HCT116 (cell line): ENCODE measurements around the gene XAF1. TPM values are rescaled to one million over a fixed set of nuclear protein-coding genes. Genes with fewer than 3 reads are reported as not detected.

ENCODE experiments used
- ATAC-seq: fragments of 200-7000 bp; cut with Tn5 transposase; 2 replicates; pipeline ENCODE4 v1.9.1; 2020; ENCODE audit warnings: mild to moderate bottlenecking, moderate library complexity
- BruUV-seq: library from RNA; stranded (reverse); fragments of 400-500 nt; replicated peaks from 2 replicates; lab custom pipeline; 2021; lab: Mats Ljungman, UMichigan
- CTCF ChIA-PET: fragments of 300-600 bp; sonication (Branson Sonifier 250); formaldehyde crosslinking; loops from one replicate; lab custom pipeline; 2021; ENCODE audit warnings: antibody characterized with exemption; lab: Charles Lee
- POLR2A ChIA-PET: fragments of 300-600, 350-600 bp; sonication (Branson Sonifier 250); formaldehyde crosslinking; loops from one replicate; lab custom pipeline; 2021; ENCODE audit warnings: antibody characterized with exemption; lab: Charles Lee
- RAD21 ChIA-PET, 2 experiments: fragments of 300-600 bp; sonication (Branson Sonifier 250); formaldehyde crosslinking; loops; one replicate each; lab custom pipeline; 2023; ENCODE audit warnings: low total read pairs in 2 of 2; ENCODE audit not compliant: uncharacterized antibody in 2 of 2, unreplicated experiment in 2 of 2, low non-redundant PET in 1 of 2; lab: Charles Lee
- DNase-seq: peaks from one replicate; pipeline ENCODE4 v3.0.0-alpha.2; 2010; ENCODE audit warnings: low read depth, low spot score
- H2AFZ ChIP-seq: fragments of 200-600 bp; shearing (Covaris generic), sonication (generic); 2 replicates; pipeline ENCODE4 v1.6.1; 2017; ENCODE audit warnings: low read depth, mixed run types, mixed read lengths, antibody characterized with exemption, low read length; ENCODE audit not compliant: poor library complexity, severe bottlenecking
- H3K27ac ChIP-seq: 2 replicates; pipeline ENCODE4 v1.5.1; 2012; ENCODE audit warnings: low read depth, low read length
- H3K27me3 ChIP-seq: fragments of 200-600 bp; sonication (generic); 2 replicates; pipeline ENCODE4 v1.6.1; 2016; ENCODE audit warnings: mixed run types, low read length, mixed read lengths; ENCODE audit not compliant: insufficient read depth
- H3K36me3 ChIP-seq, 2 experiments: fragments of 200-500 bp in 1 of 2; fragments of 200-600 bp in 1 of 2; sonication (Bioruptor generic) in 1 of 2; sonication (generic) in 1 of 2; 2 replicates each; pipeline versions ENCODE4 v1.5.1 to v1.6.1; 2014 to 2016; ENCODE audit warnings: low read length in 2 of 2, inconsistent platforms in 1 of 2, mixed read lengths in 1 of 2, mixed run types in 1 of 2; ENCODE audit not compliant: insufficient read depth in 2 of 2, control insufficient read depth in 1 of 2
- H3K4me1 ChIP-seq, 2 experiments: fragments of 200-600 bp in 1 of 2; sonication (generic) in 1 of 2; 2 replicates each; pipeline versions ENCODE4 v1.5.1 to v1.6.1; 2012 to 2017; ENCODE audit warnings: low read length in 2 of 2, inconsistent platforms in 1 of 2, mild to moderate bottlenecking in 1 of 2, mixed read lengths in 1 of 2, mixed run types in 1 of 2, moderate library complexity in 1 of 2; ENCODE audit not compliant: insufficient read depth in 2 of 2, control insufficient read depth in 1 of 2
- H3K4me2 ChIP-seq: fragments of 200-600 bp; sonication (generic); 2 replicates; pipeline ENCODE4 v1.6.1; 2017; ENCODE audit warnings: mixed run types, low read length, mixed read lengths
- H3K4me3 ChIP-seq, 2 experiments: fragments of 200-600 bp in 1 of 2; sonication (generic) in 1 of 2; replicated peaks in 1 of 2; 2 replicates each; pipeline ENCODE4 v1.5.1; 2011 to 2016; ENCODE audit warnings: low read length in 2 of 2, control low read depth in 1 of 2, low read depth in 1 of 2, mild to moderate bottlenecking in 1 of 2, mixed read lengths in 1 of 2, mixed run types in 1 of 2
- H3K79me2 ChIP-seq: fragments of 200-600 bp; sonication (generic); 2 replicates; pipeline ENCODE4 v1.6.1; 2017; ENCODE audit warnings: mild to moderate bottlenecking, mixed run types, low read length, moderate library complexity, mixed read lengths; ENCODE audit not compliant: insufficient read depth
- H3K9ac ChIP-seq: fragments of 200-600 bp; sonication (generic); 2 replicates; pipeline ENCODE4 v1.6.1; 2016; ENCODE audit warnings: low read length, mixed read lengths
- H3K9me2 ChIP-seq: fragments of 200-600 bp; sonication (generic), shearing (Covaris generic); 2 replicates; pipeline ENCODE4 v1.6.1; 2017; ENCODE audit warnings: mixed run types, mild to moderate bottlenecking, moderate library complexity; ENCODE audit not compliant: insufficient read depth
- H3K9me3 ChIP-seq, 2 experiments: fragments of 200-500 bp in 1 of 2; fragments of 200-600 bp in 1 of 2; sonication (Bioruptor generic) in 1 of 2; sonication (generic) in 1 of 2; 2 replicates each; pipeline ENCODE4 v1.6.1; 2014 to 2017; ENCODE audit warnings: low read length in 2 of 2, mixed read lengths in 2 of 2, inconsistent platforms in 1 of 2, low read depth in 1 of 2, mild to moderate bottlenecking in 1 of 2, mixed run types in 1 of 2, moderate library complexity in 1 of 2; ENCODE audit not compliant: control insufficient read depth in 1 of 2, insufficient read depth in 1 of 2
- H4K20me1 ChIP-seq: fragments of 200-600 bp; sonication (generic), shearing (Covaris generic); 2 replicates; pipeline ENCODE4 v1.6.1; 2017; ENCODE audit warnings: mixed run types, mild to moderate bottlenecking, moderate library complexity; ENCODE audit not compliant: insufficient read depth
- CBX3 ChIP-seq: IDR thresholded peaks from 2 replicates; pipeline ENCODE4 v1.6.1; 2012; ENCODE audit warnings: low read depth
- CEBPB ChIP-seq: IDR thresholded peaks from 2 replicates; pipeline ENCODE4 v1.6.1; 2012; ENCODE audit warnings: low read depth
- EGR1 ChIP-seq: IDR thresholded peaks from 2 replicates; pipeline ENCODE4 v1.6.1; 2012; ENCODE audit warnings: low read depth
- FOSL1 ChIP-seq: IDR thresholded peaks from 2 replicates; pipeline ENCODE4 v1.6.1; 2012; ENCODE audit warnings: low read depth
- RAD21 ChIP-seq: IDR thresholded peaks from 2 replicates; pipeline ENCODE4 v1.6.1; 2012; ENCODE audit warnings: low read depth, mild to moderate bottlenecking
- SP1 ChIP-seq: IDR thresholded peaks from 2 replicates; pipeline ENCODE4 v1.6.1; 2012; ENCODE audit warnings: low read depth
- TCF7L2 ChIP-seq: IDR thresholded peaks from 2 replicates; pipeline ENCODE4 v1.7.0; 2011; ENCODE audit warnings: borderline replicate concordance, inconsistent platforms; ENCODE audit not compliant: insufficient read depth, insufficient read length; ENCODE audit errors: extremely low read depth
- intact Hi-C: fragments of 100-400 bp; cut with micrococcal nuclease; formaldehyde crosslinking; loops from 2 replicates; pipeline ENCODE4 v1.10.0; 2022
- total RNA-seq: library from RNA; stranded (reverse); gene quantifications from one replicate; pipeline ENCODE4 v1.2.1, GENCODE V29; 2021; ENCODE audit not compliant: unreplicated experiment
- TF ChIP-seq, protein P1 (sequence below): IDR thresholded peaks from 2 replicates; pipeline ENCODE4 v1.6.1; 2012; ENCODE audit warnings: low read depth

The XAF1 gene
- total RNA-seq, 1 experiment from 2014 or later: 0.25 TPM

DNA sequence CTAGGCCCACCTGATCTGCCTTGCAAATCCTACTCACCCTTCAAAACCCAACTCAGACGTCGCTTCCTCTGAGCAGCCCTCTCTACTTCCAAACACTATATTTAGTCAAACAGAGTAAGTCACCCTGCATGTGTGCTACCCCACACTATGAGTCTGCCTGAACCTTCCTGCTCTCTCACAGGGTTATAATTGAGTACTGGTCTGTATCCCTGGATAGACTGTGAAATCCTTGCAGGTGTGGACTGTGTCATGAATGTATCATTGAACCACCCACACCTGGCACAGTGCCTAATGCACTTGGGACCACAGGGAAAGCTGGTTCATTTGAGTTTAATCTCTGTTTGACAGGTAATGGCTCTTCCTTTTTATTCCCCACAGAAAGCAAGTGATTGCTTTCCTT lies 23.6 kb downstream of the XAF1 start:
- ChIA-PET POLR2A (interaction anchor here (0.5 kb wide), 1 partner anchor 1529 kb away, joined by 3 read pairs; no protein-coding TSS in a partner anchor), CTCF (no interaction called here), RAD21 (no interaction called here)
- ATAC-seq: no peak
- Histone ChIP-seq H3K36me3 (no peaks in the 10 kb centered on the region), H3K4me2 (no peak overlapping the region), H3K27ac (no peak overlapping the region), H3K27me3 (peaks cover 24% of the 10 kb centered on the region; the same call in 1 of the 2 replicates), H3K9me3 (no peaks in the 10 kb centered on the region; a peak in 1 of 4 replicates), H3K9ac (no peak overlapping the region), H3K79me2 (no peaks in the 10 kb centered on the region), H3K4me3 (no peak overlapping the region), H3K9me2 (no peaks in the 10 kb centered on the region), H2AFZ (no peak overlapping the region), H4K20me1 (no peaks in the 10 kb centered on the region), H3K4me1 (no peaks in the 10 kb centered on the region)
- BruUV-seq: no TSS peak
- no peak for DNase-seq
- intact Hi-C loops: no loop called here
- TF ChIP-seq CBX3 (no peak), TCF7L2 (no peak), FOSL1 (no peak), SP1 (no peak), CEBPB (no peak), EGR1 (no peak), RAD21 (no peak)
- TF ChIP-seq, protein P1, sequence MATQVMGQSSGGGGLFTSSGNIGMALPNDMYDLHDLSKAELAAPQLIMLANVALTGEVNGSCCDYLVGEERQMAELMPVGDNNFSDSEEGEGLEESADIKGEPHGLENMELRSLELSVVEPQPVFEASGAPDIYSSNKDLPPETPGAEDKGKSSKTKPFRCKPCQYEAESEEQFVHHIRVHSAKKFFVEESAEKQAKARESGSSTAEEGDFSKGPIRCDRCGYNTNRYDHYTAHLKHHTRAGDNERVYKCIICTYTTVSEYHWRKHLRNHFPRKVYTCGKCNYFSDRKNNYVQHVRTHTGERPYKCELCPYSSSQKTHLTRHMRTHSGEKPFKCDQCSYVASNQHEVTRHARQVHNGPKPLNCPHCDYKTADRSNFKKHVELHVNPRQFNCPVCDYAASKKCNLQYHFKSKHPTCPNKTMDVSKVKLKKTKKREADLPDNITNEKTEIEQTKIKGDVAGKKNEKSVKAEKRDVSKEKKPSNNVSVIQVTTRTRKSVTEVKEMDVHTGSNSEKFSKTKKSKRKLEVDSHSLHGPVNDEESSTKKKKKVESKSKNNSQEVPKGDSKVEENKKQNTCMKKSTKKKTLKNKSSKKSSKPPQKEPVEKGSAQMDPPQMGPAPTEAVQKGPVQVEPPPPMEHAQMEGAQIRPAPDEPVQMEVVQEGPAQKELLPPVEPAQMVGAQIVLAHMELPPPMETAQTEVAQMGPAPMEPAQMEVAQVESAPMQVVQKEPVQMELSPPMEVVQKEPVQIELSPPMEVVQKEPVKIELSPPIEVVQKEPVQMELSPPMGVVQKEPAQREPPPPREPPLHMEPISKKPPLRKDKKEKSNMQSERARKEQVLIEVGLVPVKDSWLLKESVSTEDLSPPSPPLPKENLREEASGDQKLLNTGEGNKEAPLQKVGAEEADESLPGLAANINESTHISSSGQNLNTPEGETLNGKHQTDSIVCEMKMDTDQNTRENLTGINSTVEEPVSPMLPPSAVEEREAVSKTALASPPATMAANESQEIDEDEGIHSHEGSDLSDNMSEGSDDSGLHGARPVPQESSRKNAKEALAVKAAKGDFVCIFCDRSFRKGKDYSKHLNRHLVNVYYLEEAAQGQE: no peak
- TF ChIP-seq, all 23 proteins: peak for 0
